Posterior cingulate gyrus (tissue), 11 donors: ENCODE data around the gene B4GALT4.

ENCODE experiments used
- DNase-seq, 10 donors: peaks; one replicate each; pipeline versions ENCODE4 v3.0.0 to v3.0.0-alpha.2; 2020 to 2021; ENCODE audit warnings: mixed read lengths in 3 of 10
- intact Hi-C: fragments of 100-400 bp; cut with DNase I; formaldehyde crosslinking; loops from one replicate; pipeline ENCODE4 v1.15.1; 2023

Gene B4GALT4

GRCh38 chr3:119238363-119238762 lies 2.3 kb downstream of the B4GALT4 start:
- DNase-seq, result no peak
- intact Hi-C loops, result no loop called here

- no peak for DNase-seq
- intact Hi-C loops, result no loop called here
Observed at GRCh38 chr3:119237299-119237698, 3.4 kb downstream of the B4GALT4 start.

DNA sequence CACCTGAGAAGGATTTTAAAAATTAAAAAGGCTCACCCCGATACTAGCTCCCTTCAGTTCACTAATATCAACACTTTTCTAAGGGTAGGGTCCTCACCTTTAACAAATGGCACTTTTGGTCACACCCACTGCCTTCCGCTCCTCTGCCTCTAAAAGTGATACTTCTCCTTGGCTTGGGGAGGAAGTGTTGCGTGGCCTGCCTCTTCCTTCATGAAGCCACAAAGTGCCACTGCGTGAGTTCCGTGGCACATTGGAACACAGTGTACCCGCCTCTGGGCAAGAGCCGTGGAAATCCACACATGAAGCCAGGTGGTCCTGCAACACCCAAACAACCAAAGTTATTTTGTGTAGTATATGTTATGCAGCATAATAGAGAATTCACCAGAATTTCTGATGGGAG lies 3.9 kb downstream of the B4GALT4 start:
- no peak for DNase-seq

DNA sequence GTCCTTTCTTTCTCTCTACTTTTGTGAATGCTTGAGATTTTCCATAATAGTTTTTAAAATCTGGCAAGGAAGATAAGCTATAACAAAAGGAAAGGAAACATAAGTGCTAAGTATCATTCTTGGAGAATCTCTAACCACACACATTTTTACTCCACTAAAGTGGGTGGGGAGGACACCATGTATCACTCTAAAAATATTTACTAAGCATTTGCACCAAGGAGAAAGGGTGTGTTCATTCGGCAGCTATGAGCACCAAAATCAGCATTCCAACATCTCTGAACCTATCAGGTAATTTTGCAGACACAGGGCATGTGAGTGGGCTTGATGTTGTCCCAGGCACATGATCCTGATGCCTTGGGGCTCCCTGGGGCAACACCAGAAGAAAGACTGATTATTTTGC lies 5.5 kb downstream of the B4GALT4 start:
- DNase-seq, result no peak
- intact Hi-C loops, result no loop called here

More for the DNA sequence above, 3.9 kb downstream of the B4GALT4 start:
- intact Hi-C loops, result no loop called here

DNA sequence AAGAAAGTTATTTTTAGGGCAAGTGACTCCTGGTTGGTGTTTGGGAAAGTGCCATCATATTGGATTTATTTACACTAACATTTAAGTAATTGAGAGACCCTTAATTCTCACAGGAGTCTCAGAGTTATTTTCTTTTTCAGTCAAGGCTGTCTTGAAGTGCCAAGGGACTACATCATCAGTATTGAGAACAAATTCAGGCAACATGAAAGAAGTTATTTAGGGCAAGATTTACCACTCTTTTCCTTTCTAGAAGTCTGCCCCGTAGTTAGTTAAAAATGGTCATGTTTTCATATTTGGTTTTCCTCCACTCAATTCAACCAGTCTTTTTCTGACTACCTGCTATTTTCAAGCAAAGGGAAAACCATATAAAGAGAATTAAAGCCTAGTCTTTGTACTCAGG lies 6.1 kb downstream of the B4GALT4 start:
- intact Hi-C loops, result no loop called here
- no peak for DNase-seq

- DNase-seq, result no peak
- intact Hi-C loops, result no loop called here
Observed at GRCh38 chr3:119230745-119231144, 9.9 kb downstream of the B4GALT4 start.

DNA sequence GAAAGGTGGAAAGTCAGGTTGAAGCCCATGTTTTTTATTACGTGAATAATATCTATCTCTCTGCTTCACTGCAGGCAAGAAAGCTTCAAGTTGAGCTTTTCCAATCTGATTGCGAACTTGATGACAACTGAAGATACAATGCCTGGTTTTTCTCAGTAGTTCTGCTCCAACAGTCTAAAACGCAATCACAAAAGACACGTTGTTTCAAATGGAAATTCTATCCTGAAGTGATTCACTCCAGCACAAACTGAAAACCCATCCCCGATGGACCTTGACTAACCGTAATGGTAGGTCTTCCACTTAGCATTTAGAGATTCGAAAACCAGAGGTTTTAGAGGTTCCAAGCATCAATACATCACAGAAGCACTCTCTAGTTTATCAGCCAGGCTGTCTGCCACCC lies 10.6 kb downstream of the B4GALT4 start:
- no peak for DNase-seq
- intact Hi-C loops, result no loop called here

- no peak for DNase-seq
- intact Hi-C loops, result no loop called here
Observed at GRCh38 chr3:119229190-119229589, 11.5 kb downstream of the B4GALT4 start.

- intact Hi-C loops, result no loop called here
- DNase-seq, result no peak
Observed at GRCh38 chr3:119228373-119229145, 12.1 kb downstream of the B4GALT4 start.

- intact Hi-C loops, result no loop called here
Observed at GRCh38 chr3:119227070-119227850, 13.4 kb downstream of the B4GALT4 start.

DNA sequence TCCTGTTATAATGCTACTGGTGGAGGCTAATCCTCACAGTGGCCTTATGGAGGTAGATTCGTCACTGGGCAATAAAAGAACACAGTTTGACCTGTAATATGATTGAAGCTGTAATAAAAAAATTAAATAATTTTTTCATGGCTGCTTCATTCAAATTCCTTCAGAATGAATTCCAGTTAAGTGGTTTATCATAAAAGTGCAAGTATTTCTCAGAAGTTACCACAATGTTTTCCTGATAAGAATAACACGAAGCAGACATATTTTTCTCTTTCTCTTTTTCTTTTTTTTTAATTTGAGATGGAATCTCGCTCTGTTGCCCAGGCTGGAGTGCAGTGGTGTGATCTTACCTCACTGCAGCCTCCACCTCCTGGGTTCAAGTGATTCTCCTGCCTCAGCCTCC lies 15.6 kb downstream of the B4GALT4 start:
- intact Hi-C loops, result no loop called here
- DNase-seq, result no peak

More at GRCh38 chr3:119227070-119227850, 13.4 kb downstream of the B4GALT4 start:
- DNase-seq, result no peak

DNA sequence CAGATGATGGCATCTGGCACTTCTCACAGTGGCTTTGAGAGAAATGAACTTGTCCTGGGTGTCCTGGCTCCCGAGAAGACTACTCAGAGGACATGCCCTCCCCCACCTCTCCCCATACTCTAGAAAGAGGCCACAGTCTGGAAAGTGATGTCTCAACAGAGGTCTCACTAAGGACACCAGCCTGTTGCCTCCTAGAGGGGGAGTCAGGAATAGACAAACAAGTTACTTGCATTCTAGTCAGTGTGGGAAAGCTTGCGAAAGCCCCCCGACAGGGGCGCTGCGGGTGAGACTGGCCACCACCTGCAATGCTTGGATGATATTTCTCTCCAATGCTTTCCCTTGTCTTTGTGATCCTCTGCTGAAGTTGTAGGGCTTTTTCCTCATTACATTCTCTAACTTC lies 17.2 kb downstream of the B4GALT4 start:
- DNase-seq, result no peak
- intact Hi-C loops, result no loop called here

GRCh38 chr3:119222391-119222790 lies 18.3 kb downstream of the B4GALT4 start:
- no peak for DNase-seq
- intact Hi-C loops, result no loop called here

DNA sequence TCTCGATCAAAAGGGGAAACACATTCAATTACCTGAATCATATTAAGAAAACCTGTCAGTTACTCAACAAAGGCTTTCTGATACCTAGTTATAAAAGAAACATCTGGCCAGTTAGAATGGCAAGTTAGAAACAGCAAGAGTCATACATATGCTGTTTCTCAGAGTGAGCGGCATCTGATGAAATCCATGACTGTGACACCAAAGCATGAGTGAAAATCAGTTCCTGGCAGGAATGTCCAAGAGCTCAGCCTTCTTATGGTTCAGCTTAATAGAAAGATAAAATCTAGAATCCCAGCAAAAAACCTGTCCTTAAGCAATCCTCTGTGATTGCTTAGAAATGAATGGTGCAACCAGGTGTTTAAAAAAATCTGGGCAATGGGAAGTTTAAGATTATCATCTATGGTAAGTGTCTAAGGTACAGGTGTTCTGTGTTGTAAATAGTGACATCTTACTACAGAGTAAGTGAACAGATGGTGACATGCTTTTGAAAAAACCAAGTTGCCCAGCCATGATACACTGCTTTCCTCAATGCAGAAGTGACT lies 18.8 kb downstream of the B4GALT4 start:
- no peak for DNase-seq
- intact Hi-C loops, result no loop called here

DNA sequence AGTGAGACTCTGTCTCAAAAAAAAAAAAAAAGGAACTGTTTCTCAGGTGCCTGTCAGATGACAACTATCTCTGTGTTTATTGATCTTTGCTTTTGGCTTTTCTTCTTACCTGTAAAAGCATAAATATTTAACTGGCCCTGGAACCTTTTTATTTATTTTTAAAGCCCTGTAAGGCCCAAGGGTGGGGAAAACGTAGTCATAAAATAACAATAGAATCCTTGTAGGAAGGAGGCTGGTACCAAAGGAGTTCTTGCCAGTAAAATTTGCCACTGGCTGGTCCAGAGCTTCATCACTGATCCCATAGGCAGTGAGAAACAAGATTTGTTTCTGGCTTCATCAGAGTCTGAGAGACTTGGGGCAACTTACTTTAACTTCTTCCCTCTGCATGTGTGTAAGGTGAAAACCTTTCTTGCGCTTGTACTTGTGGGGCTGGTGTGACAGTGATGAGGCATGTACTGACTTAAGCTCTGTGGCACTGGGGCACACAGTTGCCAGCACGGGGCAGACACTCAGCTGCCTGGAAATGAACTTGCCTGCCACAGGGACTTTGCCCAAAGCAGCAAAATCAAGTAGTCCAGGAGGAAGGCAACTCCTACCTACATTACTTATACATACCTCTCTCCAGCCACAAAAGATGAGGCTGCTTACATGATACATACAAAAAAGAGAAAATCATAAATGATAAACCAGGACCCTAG lies 19.6 kb downstream of the B4GALT4 start:
- intact Hi-C loops, result no loop called here
- no peak for DNase-seq

GRCh38 chr3:119220198-119220597 lies 20.5 kb downstream of the B4GALT4 start:
- intact Hi-C loops, result no loop called here
- DNase-seq, result no peak

DNA sequence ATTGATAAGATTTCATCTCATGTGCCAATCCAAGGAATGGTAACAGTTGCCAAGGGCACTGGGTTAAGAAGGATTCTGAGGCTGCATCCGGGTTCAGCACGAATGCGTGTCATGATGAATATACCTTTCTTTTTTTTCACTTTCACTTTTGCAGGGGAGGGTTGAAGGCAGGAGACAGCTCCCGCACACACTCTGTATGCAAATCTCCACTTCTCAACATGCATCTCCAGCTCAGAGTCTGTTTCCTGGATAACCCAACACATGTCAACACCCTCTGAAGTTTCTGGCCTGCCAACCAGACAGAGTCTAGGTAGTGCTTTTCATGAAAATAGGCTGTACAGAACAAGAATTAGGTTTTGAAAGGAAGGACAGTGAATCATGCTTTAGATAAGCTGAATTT lies 21.6 kb downstream of the B4GALT4 start:
- intact Hi-C loops, result no loop called here
- DNase-seq, result no peak

DNA sequence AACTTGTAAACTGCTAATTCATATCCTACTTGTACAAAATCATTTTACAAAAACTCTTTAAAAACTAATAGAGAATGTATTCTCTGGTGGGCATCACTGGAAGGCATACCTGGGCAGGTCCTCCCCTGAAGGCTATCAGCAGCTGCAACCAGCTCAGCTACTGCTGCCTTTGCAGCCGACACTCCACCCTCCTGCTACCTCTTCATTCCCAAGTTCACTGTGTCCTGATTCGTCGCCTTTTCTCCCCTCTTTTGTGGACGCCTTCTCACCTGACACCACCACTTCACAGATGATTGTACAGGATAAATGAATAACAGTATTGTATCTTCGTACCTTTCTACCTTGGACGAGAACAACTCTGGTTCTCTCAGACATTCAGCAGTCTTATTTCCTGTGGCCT lies 28.9 kb downstream of the B4GALT4 start:
- DNase-seq, result no peak
- intact Hi-C loops, result no loop called here

DNA sequence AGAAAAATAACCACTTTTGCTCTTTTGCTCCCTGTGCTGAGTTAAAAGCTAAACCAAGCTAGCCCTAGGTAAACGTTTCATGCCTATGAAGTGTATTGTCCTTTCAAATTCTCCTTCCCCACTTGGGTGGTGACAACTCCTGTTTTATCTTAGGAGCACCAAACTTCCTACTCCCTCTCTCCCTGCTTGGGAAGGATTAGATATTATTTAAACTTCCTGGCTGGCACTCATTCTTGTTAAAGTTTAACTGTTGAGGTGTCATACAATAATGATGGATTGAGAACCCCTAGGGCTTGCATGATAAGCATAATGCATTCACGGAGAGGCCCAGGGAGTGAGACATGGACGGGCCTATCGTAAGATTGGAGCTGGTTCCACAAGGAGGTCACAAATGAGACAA lies 29.5 kb downstream of the B4GALT4 start:
- no peak for DNase-seq

DNA sequence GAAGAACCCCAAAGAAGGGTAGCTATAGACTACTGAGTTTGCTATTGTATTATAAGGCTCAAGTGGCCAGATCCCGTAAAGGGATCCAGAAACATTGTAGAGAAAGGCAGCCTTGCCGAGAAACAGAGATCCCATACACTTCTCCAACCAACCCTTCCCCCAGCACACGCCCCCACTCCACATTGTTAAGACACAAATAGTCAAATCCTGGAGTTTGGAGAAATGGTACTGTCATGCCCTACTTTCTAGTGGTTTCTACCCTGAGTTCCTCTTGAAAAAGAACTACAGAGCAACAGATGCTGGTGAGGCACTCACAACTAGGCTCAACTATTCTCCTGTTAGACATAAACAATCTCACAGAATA lies 33.2 kb downstream of the B4GALT4 start:
- intact Hi-C loops, result no loop called here
- no peak for DNase-seq

More for the DNA sequence above, 29.5 kb downstream of the B4GALT4 start:
- intact Hi-C loops, result no loop called here
